ENCODE data around the gene IL13. TPM values are rescaled to one million over a fixed set of nuclear protein-coding genes. Genes with fewer than 3 reads are reported as not detected.

The IL13 gene
- total and polyA plus RNA-seq, 10 of the 15 experiments (the other 5 are each of a cell fraction or from before 2014, with no cell fraction given): 0.06 to 0.40 (median 0.11) TPM; not detected in 6

- TF ChIP-seq ZNF592 (IDR thresholded peaks at IDR 0.05) (peak; percentile 66; the same call in 1 of the 2 replicates), ZNF687 (IDR thresholded peaks at IDR 0.05) (no peak; the same call in 1 of the 2 replicates), NBN (IDR thresholded peaks at IDR 0.05) (no peak)
These were observed 4.0 kb downstream of the IL13 start (continued) for GRCh38 chr5:132662004-132662401.

Data from GM12878 (cell line).